HCT116 (cell line): ENCODE results near the gene IMMP2L.

Experiments
- CEBPB ChIP-seq: IDR thresholded peaks from 2 replicates; pipeline ENCODE4 v1.6.1; 2012; ENCODE audit warnings: low read depth
- EZH2 ChIP-seq: fragments of 200-600 bp; sonication (generic); IDR thresholded peaks from 2 replicates; pipeline ENCODE4 v1.6.1; 2017; ENCODE audit warnings: antibody characterized with exemption, mixed run types
- MAX ChIP-seq: IDR thresholded peaks from 2 replicates; pipeline ENCODE4 v1.6.1; 2012
- SIN3A ChIP-seq: IDR thresholded peaks from 2 replicates; pipeline ENCODE4 v1.6.1; 2012; ENCODE audit warnings: low read depth
- SRF ChIP-seq: IDR thresholded peaks from 2 replicates; pipeline ENCODE4 v1.6.1; 2012; ENCODE audit warnings: low read depth
- ZFX ChIP-seq: fragments of 450-650 bp; IDR thresholded peaks from 2 replicates; pipeline ENCODE4 v1.6.1; 2017
- TF ChIP-seq, protein P1 (sequence below), 3 experiments: fragments of 200-600 bp in 1 of 3; sonication (generic) in 1 of 3; IDR thresholded peaks in 2 of 3; conservative IDR thresholded peaks in 1 of 3; 2 replicates each; pipeline ENCODE4 v1.5.1; 2012 to 2017; ENCODE audit warnings: low read depth in 2 of 3, low read length in 2 of 3, antibody characterized with exemption in 1 of 3, borderline replicate concordance in 1 of 3, control low read depth in 1 of 3, mild to moderate bottlenecking in 1 of 3, mixed read lengths in 1 of 3, mixed run types in 1 of 3, moderate library complexity in 1 of 3; ENCODE audit not compliant: insufficient read depth in 1 of 3
- TF ChIP-seq, protein P2 (sequence below): IDR thresholded peaks from 2 replicates; pipeline ENCODE4 v1.6.1; 2012; ENCODE audit warnings: low read depth

GRCh38 chr7:111578754-111579153 is 16.5 kb upstream of the IMMP2L start:
- no peak for TF ChIP-seq EZH2
- TF ChIP-seq MAX, result no peak
- TF ChIP-seq, protein P1, sequence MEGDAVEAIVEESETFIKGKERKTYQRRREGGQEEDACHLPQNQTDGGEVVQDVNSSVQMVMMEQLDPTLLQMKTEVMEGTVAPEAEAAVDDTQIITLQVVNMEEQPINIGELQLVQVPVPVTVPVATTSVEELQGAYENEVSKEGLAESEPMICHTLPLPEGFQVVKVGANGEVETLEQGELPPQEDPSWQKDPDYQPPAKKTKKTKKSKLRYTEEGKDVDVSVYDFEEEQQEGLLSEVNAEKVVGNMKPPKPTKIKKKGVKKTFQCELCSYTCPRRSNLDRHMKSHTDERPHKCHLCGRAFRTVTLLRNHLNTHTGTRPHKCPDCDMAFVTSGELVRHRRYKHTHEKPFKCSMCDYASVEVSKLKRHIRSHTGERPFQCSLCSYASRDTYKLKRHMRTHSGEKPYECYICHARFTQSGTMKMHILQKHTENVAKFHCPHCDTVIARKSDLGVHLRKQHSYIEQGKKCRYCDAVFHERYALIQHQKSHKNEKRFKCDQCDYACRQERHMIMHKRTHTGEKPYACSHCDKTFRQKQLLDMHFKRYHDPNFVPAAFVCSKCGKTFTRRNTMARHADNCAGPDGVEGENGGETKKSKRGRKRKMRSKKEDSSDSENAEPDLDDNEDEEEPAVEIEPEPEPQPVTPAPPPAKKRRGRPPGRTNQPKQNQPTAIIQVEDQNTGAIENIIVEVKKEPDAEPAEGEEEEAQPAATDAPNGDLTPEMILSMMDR (IDR thresholded peaks at IDR 0.05 in 2 of 3, conservative IDR thresholded peaks at IDR 0.05 in 1 of 3; ENCODE audit: borderline replicate concordance in 1 of 3, insufficient read depth in 1 of 3, low read depth in 2 of 3, low read length in 2 of 3), result no peak
- TF ChIP-seq, protein P2, sequence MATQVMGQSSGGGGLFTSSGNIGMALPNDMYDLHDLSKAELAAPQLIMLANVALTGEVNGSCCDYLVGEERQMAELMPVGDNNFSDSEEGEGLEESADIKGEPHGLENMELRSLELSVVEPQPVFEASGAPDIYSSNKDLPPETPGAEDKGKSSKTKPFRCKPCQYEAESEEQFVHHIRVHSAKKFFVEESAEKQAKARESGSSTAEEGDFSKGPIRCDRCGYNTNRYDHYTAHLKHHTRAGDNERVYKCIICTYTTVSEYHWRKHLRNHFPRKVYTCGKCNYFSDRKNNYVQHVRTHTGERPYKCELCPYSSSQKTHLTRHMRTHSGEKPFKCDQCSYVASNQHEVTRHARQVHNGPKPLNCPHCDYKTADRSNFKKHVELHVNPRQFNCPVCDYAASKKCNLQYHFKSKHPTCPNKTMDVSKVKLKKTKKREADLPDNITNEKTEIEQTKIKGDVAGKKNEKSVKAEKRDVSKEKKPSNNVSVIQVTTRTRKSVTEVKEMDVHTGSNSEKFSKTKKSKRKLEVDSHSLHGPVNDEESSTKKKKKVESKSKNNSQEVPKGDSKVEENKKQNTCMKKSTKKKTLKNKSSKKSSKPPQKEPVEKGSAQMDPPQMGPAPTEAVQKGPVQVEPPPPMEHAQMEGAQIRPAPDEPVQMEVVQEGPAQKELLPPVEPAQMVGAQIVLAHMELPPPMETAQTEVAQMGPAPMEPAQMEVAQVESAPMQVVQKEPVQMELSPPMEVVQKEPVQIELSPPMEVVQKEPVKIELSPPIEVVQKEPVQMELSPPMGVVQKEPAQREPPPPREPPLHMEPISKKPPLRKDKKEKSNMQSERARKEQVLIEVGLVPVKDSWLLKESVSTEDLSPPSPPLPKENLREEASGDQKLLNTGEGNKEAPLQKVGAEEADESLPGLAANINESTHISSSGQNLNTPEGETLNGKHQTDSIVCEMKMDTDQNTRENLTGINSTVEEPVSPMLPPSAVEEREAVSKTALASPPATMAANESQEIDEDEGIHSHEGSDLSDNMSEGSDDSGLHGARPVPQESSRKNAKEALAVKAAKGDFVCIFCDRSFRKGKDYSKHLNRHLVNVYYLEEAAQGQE, result no peak
- TF ChIP-seq CEBPB, result no peak
- TF ChIP-seq SRF, result no peak
- no peak for TF ChIP-seq SIN3A
- no peak for TF ChIP-seq ZFX
